HG03378 (cell line): ENCODE measurements around the gene RNF135.
A peak's percentile ranks its signal among the peaks of the same experiment; 100 is the strongest.
"Not testable (repeated sequence)": the region's sequence is repeated elsewhere in the genome, so short reads cannot be mapped to it uniquely, and the experiment has no call there.

ENCODE experiments used
- ATAC-seq: cut with Tn5 transposase; IDR thresholded peaks from one replicate; pipeline ENCODE4 v1.9.1; 2021; ENCODE audit warnings: mild to moderate bottlenecking, moderate library complexity; ENCODE audit not compliant: unreplicated experiment

Gene RNF135

GRCh38 chr17:30954046-30954830 is 16.6 kb upstream of the RNF135 start:
- ATAC-seq = no peak

- no peak for ATAC-seq
Observed at GRCh38 chr17:30956764-30957374, 14.0 kb upstream of the RNF135 start.

DNA sequence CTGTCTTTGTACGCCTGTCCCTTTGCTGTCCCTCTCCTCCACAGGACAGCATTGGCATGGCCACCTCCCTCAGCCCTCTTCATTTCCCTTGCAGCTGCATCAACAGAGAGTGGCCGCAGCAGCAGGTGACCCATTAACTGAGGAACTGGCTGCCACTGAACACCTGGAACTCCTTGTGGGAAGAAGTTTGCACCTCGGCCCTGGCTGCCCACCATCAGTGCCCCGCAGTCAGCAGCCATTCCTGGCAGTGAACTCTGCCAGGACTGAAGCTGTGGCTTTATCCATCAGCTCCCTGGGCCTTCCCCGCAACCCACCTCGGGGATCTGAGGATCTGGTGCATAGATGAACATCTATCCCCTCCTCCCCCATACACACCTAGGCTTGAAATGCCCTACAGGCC is 13.1 kb upstream of the RNF135 start:
- ATAC-seq = no peak

- no peak for ATAC-seq
Observed at GRCh38 chr17:30958187-30958586, 12.7 kb upstream of the RNF135 start.

DNA sequence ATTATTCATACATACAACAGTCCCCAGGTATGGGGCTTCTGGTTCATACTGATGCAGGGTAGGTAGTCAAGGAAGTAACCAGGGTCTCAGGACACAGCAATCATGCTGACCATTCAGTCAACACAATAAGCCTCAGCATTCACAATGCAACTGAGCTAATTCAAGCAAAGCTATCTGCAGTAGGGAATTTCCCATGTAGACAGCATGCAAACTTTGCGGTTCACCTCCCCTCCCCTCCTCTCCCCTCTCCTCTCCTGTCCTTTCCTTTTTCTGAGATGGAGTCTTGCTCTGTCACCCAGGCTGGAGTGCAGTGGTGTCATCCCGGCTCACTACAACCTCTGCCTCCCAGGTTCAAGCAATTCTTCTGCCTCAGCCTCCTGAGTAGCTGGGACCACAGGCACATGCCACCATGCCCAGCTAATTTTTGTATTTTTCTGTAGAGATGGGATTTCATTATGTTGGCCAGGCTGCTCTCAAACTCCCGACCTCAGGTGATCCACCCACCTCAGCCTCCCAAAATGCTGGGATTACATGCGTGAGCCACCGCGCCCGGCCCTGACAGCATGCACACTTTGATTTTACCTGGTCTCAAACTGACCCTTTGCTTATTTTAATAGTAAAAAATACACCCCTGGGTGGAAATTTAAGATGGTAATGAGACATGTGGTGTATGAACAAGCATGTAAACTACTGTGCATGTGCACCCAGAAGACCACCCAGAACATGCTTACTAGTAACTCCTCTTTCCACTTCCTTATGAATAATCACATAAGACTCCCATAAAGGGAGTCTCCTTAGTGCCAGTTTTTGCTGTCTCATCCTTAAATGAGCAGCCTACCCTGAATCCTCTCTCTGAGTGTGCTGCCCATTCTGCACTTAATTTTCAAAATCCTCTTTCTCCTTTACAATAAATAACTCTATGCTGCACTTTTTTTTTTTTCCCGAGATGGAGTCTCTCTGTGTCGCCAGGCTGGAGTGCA is 9.3 kb upstream of the RNF135 start:
- peak; percentile 49 for ATAC-seq

DNA sequence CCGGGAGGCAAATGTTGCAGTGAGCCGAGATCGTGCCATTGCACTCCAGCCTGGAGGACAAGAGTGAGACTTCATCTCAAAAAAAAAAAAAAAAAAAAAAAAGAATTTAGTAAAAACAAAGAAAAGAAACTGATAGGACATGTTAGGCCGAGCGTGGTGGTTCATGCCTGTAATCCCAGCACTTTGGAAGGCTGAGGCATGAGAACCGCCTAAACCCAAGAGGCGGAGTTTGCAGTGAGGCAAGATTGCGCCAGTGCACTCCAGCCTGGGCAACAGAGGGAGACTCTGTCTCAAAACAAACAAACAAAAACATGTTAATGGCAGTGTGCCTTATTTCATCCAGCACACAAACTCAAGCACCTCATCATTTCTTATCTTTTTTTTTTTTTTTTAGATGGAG is 6.5 kb upstream of the RNF135 start:
- ATAC-seq = not testable (repeated sequence)

DNA sequence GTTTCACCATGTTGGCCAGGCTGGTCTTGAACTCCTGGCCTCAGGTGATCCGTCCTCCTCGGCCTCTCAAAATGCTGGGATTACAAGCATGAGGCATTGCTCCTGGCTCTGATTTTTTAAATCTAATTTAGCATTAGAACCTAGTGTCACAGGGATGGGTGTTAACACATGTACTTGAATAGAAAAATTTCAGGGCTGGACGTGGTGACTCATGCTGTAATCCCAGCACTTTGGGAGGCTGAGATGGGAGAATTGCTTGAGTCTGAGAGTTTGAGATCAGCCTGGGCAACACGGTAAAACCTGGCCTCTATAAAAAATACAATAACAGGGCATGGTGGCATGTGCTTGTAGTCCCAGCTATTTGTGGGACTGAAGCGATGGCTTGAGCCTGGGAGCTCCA is 6.0 kb upstream of the RNF135 start:
- no peak for ATAC-seq

- ATAC-seq = no peak
Observed at GRCh38 chr17:30965686-30966085, 5.2 kb upstream of the RNF135 start.

- ATAC-seq = not testable (repeated sequence)
Observed at GRCh38 chr17:30967911-30968310, 2.9 kb upstream of the RNF135 start.

DNA sequence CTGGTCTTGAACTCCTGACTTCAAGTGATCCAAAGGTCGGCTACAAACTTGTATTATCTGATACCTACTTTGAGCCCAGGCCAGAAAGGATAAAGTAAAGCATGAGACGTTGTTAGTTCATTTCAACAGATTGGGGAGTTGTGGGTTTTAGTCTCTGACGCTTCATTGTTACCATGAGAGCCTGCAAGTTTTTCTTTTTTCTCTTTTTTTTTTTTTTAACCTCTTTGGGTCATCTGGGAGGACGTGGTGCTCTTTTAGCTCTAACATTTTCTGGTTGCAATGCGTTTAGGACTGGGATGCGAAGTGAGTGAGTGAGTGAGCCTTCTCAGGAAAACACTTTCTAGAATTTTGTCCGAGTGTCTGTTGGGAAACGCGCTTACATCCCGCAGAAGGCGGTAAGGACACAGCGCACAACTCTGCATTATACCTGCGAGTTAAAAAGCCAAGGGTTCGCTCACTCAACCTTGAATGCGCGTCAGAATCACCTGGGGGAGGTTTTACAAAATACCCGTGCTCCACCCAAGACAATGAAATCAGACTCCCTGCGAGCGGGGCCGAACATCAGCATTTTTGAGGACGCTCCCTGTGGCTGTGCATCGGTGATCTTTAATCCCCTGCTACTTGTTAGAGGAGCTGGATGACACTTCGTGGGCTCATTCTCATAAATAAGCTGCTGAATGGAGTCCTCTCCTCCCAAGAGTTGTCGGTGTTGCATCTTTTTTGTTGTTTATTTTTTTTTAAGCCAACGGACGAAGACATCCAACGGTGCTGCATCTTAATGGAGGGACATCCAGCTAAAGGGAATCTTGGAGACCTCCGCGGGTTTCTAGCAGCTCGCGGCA is 629 bp upstream of the RNF135 start:
- no peak for ATAC-seq

GRCh38 chr17:30975042-30975820 is 4.4 kb downstream of the RNF135 start:
- ATAC-seq = no peak

GRCh38 chr17:30979919-30980318 is 9.1 kb downstream of the RNF135 start:
- not testable (repeated sequence) for ATAC-seq

DNA sequence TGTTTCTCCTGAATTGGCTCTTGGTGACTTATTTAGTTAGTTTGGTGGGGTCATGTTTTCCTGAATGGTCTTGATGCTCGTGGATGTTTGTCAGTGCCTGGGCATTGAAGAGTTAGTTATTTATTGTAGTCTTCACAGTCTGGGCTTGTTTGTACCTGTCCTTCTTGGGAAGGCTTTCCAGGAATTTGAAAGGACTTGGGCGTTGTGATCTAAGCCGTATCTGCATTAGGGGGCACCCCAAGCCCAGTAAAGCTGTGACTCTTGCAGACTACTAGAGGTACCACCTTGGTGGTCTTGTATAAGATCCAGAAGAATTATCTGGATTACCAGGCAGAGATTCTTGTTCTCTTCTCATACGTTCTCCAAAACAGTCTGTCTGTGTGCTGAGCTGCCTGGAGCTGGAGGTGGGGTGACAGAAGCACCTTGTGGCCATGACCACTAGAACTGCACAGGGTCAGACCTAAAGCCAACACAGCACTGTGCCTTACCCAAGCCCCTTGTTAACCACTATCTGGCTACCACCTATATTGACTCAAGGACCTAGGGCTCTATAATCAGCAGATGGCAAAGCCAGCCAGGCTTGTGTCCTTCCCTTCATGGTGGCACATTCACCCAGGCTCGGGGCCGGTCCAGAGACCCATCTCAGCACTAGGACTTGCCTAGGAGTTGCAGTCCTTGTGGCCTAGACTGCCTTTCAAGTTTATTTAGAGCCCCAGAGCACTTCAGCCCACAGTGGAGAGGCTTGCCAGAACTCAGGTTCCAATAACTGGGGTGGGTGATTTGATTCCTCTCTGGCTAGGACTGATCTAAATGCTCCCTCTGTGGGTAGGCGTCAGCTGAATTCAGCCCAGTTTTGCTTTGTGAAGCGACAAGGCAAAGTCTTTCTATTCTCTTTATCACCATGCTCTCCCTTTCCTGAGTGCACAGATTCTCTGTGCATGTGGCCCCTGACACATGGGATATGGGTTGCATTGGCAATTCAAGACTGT is 11.0 kb downstream of the RNF135 start:
- ATAC-seq = no peak

GRCh38 chr17:30982855-30983254 is 12.0 kb downstream of the RNF135 start:
- ATAC-seq = no peak

- no peak for ATAC-seq
Observed at GRCh38 chr17:30990458-30990857, 19.6 kb downstream of the RNF135 start.

- ATAC-seq = no peak
Observed at GRCh38 chr17:30992551-30992950, 21.7 kb downstream of the RNF135 start.

DNA sequence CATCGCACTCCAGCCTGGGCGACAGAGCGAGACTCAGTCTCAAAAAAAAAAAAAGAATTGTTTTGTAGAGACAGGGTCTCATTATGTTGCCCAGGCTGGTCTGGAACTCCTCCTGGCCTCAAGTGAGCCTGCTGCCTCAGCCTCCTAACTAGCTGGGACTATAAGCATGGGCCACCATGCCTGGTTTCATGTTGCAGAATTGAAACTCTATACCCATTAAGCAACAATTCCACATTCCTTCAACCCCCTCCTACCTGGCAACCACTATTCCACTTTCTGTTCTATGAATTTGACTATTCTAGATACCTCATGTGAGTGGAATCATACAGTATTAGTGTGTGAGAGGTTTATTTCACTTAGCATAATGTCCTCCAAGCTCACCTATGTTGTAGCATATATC is 24.5 kb downstream of the RNF135 start:
- ATAC-seq = no peak

- no peak for ATAC-seq
Observed at GRCh38 chr17:30996486-30996885, 25.6 kb downstream of the RNF135 start.

DNA sequence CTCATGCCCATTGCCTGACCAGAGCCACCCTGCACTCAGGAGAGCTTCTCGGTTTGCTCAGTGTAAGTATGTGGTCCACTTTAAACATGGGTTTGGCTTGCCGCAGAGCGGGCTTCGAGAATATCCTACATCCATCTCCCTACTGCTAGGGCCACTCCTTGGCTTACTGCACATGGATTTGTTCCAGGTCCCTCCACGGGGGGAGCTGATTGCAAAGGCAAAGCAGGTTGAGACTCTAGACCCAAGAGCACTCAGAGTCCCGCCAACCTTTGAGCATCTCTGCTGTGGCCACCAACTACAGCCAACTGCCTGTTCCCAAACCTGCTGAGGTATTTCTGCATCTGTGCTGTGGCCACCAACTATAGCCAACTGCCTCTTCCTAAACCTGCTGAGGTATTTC is 26.4 kb downstream of the RNF135 start:
- no peak for ATAC-seq
